GM23338 (cell line): ENCODE results near the gene CHRM1. TPM values are rescaled to one million over a fixed set of nuclear protein-coding genes. Genes with fewer than 3 reads are reported as not detected.

Source experiments
- ATAC-seq: fragments of 200-7000 bp; cut with Tn5 transposase; 3 replicates; pipeline ENCODE4 v1.9.1; 2020
- DNase-seq: peaks from one replicate; pipeline ENCODE4 v3.0.0-alpha.2; 2015; ENCODE audit warnings: low spot score
- H2AFZ ChIP-seq: fragments of 200-600 bp; sonication (generic); 2 replicates; pipeline ENCODE4 v1.8.0; 2016; ENCODE audit warnings: antibody characterized with exemption, mild to moderate bottlenecking, moderate library complexity
- H3F3A ChIP-seq: fragments of 200-600 bp; sonication (generic); replicated peaks from 2 replicates; pipeline ENCODE4 v1.8.0; 2017; ENCODE audit warnings: antibody characterized with exemption, mixed run types, low read depth
- H3K27ac ChIP-seq: fragments of 200-600 bp; sonication (generic); 2 replicates; pipeline ENCODE4 v1.6.1; 2016; ENCODE audit warnings: low read depth
- H3K27me3 ChIP-seq: fragments of 200-600 bp; sonication (generic); 2 replicates; pipeline ENCODE4 v1.8.0; 2016; ENCODE audit warnings: mild to moderate bottlenecking, mixed run types, moderate library complexity; ENCODE audit not compliant: insufficient read depth
- H3K36me3 ChIP-seq: fragments of 200-600 bp; sonication (generic); 2 replicates; pipeline ENCODE4 v1.8.0; 2016; ENCODE audit warnings: mild to moderate bottlenecking; ENCODE audit not compliant: insufficient read depth
- H3K4me1 ChIP-seq: fragments of 200-600 bp; sonication (generic); 2 replicates; pipeline ENCODE4 v1.8.0; 2016; ENCODE audit warnings: mild to moderate bottlenecking, moderate library complexity; ENCODE audit not compliant: insufficient read depth
- H3K4me2 ChIP-seq: fragments of 200-600 bp; sonication (generic); 2 replicates; pipeline ENCODE4 v1.7.1; 2017; ENCODE audit warnings: mixed run types
- H3K4me3 ChIP-seq: fragments of 200-600 bp; sonication (generic); 2 replicates; pipeline ENCODE4 v1.6.1; 2016; ENCODE audit warnings: mixed run types
- H3K79me2 ChIP-seq: fragments of 200-600 bp; sonication (generic); replicated peaks from 2 replicates; pipeline ENCODE4 v1.8.0; 2017; ENCODE audit warnings: mild to moderate bottlenecking; ENCODE audit not compliant: insufficient read depth
- H3K9me2 ChIP-seq: fragments of 200-600 bp; sonication (generic); 2 replicates; pipeline ENCODE4 v1.8.0; 2017; ENCODE audit not compliant: insufficient read depth
- H4K20me1 ChIP-seq: fragments of 200-600 bp; sonication (generic); replicated peaks from 2 replicates; pipeline ENCODE4 v1.8.0; 2017; ENCODE audit warnings: mild to moderate bottlenecking; ENCODE audit not compliant: insufficient read depth
- H3K27ac Mint-ChIP-seq: 2 replicates; pipeline ENCODE4 v1.8.0; 2020; ENCODE audit warnings: inconsistent platforms, mild to moderate bottlenecking, moderate library complexity, mixed read lengths
- H3K27me3 Mint-ChIP-seq: 3 replicates; pipeline ENCODE4 v1.8.0; 2022; ENCODE audit warnings: low read depth, mild to moderate bottlenecking, moderate library complexity, mixed read lengths, inconsistent platforms; ENCODE audit not compliant: insufficient read depth, poor library complexity
- H3K36me3 Mint-ChIP-seq: 3 replicates; pipeline ENCODE4 v1.8.0; 2021; ENCODE audit warnings: low read depth, mild to moderate bottlenecking, inconsistent platforms, moderate library complexity, mixed read lengths
- H3K4me1 Mint-ChIP-seq: 3 replicates; pipeline ENCODE4 v1.8.0; 2020; ENCODE audit warnings: mild to moderate bottlenecking, inconsistent platforms, mixed read lengths
- H3K4me3 Mint-ChIP-seq: 3 replicates; pipeline ENCODE4 v1.8.0; 2021; ENCODE audit warnings: moderate library complexity, mild to moderate bottlenecking, inconsistent platforms, mixed read lengths
- H3K9me3 Mint-ChIP-seq: 3 replicates; pipeline ENCODE4 v1.8.0; 2020; ENCODE audit warnings: moderate library complexity, mild to moderate bottlenecking, inconsistent platforms, mixed read lengths
- CREB1 ChIP-seq: fragments of 250-450 bp; sonication (Bioruptor Pico); IDR thresholded peaks from 2 replicates; pipeline ENCODE4 v1.5.0; 2020; ENCODE audit warnings: low read depth, mild to moderate bottlenecking, moderate library complexity
- EZH2phosphoT487 ChIP-seq: fragments of 200-600 bp; sonication (generic); IDR thresholded peaks from one replicate; pipeline ENCODE4 v1.8.1; 2018; ENCODE audit warnings: antibody characterized with exemption; ENCODE audit not compliant: unreplicated experiment
- NANOG ChIP-seq: IDR thresholded peaks from 2 replicates; pipeline ENCODE4 v1.6.1; 2016; ENCODE audit warnings: antibody characterized with exemption, borderline replicate concordance
- POLR2AphosphoS5 ChIP-seq: IDR thresholded peaks from 2 replicates; pipeline ENCODE4 v1.6.1; 2016; ENCODE audit warnings: antibody characterized with exemption, low read depth
- STAT1 ChIP-seq: IDR thresholded peaks from one replicate; pipeline ENCODE4 v1.6.1; 2016; ENCODE audit warnings: antibody characterized with exemption; ENCODE audit not compliant: unreplicated experiment
- ZNF114 ChIP-seq: fragments of 250-450 bp; sonication (Bioruptor Pico); IDR thresholded peaks from 2 replicates; pipeline ENCODE4 v1.5.0; 2020; ENCODE audit warnings: mild to moderate bottlenecking, moderate library complexity
- polyA plus RNA-seq: library from polyadenylated mRNA; unstranded; fragments of >200 nt; fragmentation: Nextera tagmentation; extraction: Ambion mirVana; gene quantifications from 2 replicates; pipeline ENCODE4 v1.2.1, GENCODE V29; 2016
- total RNA-seq: library from RNA; depleted of rRNA; stranded (reverse); fragments of >200 nt; shearing (Covaris generic); gene quantifications from 2 replicates; pipeline ENCODE4 v1.2.3, GENCODE V29; 2014
- TF ChIP-seq, protein P1 (sequence below): IDR thresholded peaks from 2 replicates; pipeline ENCODE4 v1.6.1; 2016; ENCODE audit warnings: antibody characterized with exemption
- TF ChIP-seq, protein P2 (sequence below), 2 experiments: fragments of 200-600 bp in 1 of 2; sonication (generic) in 1 of 2; conservative IDR thresholded peaks; 2 replicates each; pipeline versions ENCODE4 v1.5.1 to v1.6.1; 2016 to 2017; ENCODE audit warnings: antibody characterized with exemption in 2 of 2, low read depth in 2 of 2, mild to moderate bottlenecking in 2 of 2, moderate library complexity in 1 of 2
- TF ChIP-seq, protein P3 (sequence below): fragments of 250-450 bp; sonication (Bioruptor Pico); IDR thresholded peaks from 2 replicates; pipeline ENCODE4 v1.5.0; 2020; ENCODE audit warnings: mild to moderate bottlenecking, moderate library complexity

CHRM1 gene
- total and polyA plus RNA-seq, 2 experiments from 2014 or later: 0.14 to 0.44 TPM

DNA sequence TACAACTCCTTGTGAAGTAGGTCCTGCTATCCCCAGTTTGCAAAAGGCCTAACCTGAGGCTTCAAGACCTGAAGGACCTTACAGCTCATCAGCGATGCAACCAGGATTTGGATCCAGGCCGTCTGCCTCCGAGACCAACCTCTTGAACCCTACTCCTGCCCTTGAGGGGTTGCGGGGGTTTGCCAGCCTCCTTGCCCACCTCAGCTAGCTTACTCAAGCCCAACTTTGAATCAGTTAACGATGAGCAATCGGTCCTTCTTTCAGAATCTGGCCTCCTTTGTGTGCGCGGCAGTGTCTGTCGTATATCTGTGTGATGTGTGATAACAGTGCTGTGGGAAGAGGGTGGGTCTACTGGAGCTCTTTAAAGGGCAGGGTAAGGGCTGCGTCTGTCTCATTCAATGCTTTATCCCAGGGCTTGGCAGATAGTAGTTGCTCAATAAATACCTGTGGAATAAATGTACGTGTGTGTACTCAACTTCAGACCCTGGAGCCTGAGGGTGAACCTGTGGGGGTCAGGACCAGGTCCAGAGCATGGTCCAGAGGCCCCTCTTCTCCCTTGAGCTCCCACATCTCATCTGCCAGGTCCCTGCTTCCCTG lies 3.2 kb downstream of the CHRM1 start:
- Mint-ChIP-seq H3K4me1 (peaks cover 25% of the 10 kb centered on the region), H3K27ac (no peak overlapping the region), H3K36me3 (no peaks in the 10 kb centered on the region; the same call in 2 of the 3 replicates), H3K9me3 (no peaks in the 10 kb centered on the region; the same call in 2 of the 3 replicates), H3K27me3 (peaks cover 27% of the 10 kb centered on the region), H3K4me3 (no peak overlapping the region)
- Histone ChIP-seq H3K4me2 (no peak overlapping the region), H3K9me2 (no peaks in the 10 kb centered on the region), H3K79me2 (no peaks in the 10 kb centered on the region), H3K27me3 (peaks cover 28% of the 10 kb centered on the region), H3F3A (0 out of 2 replicates have a peak, but pooled peaks cover 10% of the 10 kb centered on the region), H3K27ac (no peak overlapping the region), H3K4me3 (no peak overlapping the region), H2AFZ (no peak overlapping the region), H3K4me1 (peaks cover 13% of the 10 kb centered on the region; the same call in 1 of the 2 replicates), H4K20me1 (no peaks in the 10 kb centered on the region), H3K36me3 (no peaks in the 10 kb centered on the region)
- TF ChIP-seq, protein P1, sequence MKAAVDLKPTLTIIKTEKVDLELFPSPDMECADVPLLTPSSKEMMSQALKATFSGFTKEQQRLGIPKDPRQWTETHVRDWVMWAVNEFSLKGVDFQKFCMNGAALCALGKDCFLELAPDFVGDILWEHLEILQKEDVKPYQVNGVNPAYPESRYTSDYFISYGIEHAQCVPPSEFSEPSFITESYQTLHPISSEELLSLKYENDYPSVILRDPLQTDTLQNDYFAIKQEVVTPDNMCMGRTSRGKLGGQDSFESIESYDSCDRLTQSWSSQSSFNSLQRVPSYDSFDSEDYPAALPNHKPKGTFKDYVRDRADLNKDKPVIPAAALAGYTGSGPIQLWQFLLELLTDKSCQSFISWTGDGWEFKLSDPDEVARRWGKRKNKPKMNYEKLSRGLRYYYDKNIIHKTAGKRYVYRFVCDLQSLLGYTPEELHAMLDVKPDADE: no peak
- no peak for TF ChIP-seq NANOG
- no peak for TF ChIP-seq STAT1
- TF ChIP-seq, protein P2, sequence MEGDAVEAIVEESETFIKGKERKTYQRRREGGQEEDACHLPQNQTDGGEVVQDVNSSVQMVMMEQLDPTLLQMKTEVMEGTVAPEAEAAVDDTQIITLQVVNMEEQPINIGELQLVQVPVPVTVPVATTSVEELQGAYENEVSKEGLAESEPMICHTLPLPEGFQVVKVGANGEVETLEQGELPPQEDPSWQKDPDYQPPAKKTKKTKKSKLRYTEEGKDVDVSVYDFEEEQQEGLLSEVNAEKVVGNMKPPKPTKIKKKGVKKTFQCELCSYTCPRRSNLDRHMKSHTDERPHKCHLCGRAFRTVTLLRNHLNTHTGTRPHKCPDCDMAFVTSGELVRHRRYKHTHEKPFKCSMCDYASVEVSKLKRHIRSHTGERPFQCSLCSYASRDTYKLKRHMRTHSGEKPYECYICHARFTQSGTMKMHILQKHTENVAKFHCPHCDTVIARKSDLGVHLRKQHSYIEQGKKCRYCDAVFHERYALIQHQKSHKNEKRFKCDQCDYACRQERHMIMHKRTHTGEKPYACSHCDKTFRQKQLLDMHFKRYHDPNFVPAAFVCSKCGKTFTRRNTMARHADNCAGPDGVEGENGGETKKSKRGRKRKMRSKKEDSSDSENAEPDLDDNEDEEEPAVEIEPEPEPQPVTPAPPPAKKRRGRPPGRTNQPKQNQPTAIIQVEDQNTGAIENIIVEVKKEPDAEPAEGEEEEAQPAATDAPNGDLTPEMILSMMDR (conservative IDR thresholded peaks at IDR 0.05; ENCODE audit: low read depth in 2 of 2): no peak
- DNase-seq (no peak), ATAC-seq (no peak)

DNA sequence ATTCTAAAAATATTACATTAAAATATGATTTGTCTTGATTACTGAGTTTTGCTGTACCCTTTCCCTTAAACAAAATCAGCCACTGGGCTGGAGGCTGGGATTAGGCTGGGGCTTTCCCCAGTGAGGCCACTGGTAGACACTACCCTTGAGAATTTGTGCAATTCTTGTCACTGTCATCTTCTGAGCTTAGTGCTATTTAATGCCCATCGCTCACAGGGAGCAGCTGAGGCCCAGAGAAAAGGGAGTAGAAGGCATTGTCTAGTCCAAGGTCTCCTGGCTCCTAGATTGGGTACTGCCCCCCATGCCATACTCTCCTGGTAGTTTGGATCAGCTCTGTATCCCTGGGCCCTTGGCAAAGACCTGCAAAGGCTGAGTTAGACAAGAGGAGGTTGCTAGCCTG lies 6.7 kb downstream of the CHRM1 start:
- Mint-ChIP-seq H3K27ac (no peak overlapping the region), H3K9me3 (no peaks in the 10 kb centered on the region; the same call in 2 of the 3 replicates), H3K4me3 (no peak overlapping the region), H3K4me1 (peaks cover 17% of the 10 kb centered on the region), H3K36me3 (no peaks in the 10 kb centered on the region), H3K27me3 (peaks cover 17% of the 10 kb centered on the region)
- Histone ChIP-seq H3K4me2 (no peak overlapping the region), H3K36me3 (no peaks in the 10 kb centered on the region), H3K27ac (no peak overlapping the region), H3K79me2 (no peaks in the 10 kb centered on the region), H4K20me1 (no peaks in the 10 kb centered on the region), H3K9me2 (no peaks in the 10 kb centered on the region), H3K4me1 (peaks cover 6% of the 10 kb centered on the region; the same call in 1 of the 2 replicates), H2AFZ (no peak overlapping the region), H3K4me3 (no peak overlapping the region), H3K27me3 (no peaks in the 10 kb centered on the region), H3F3A (0 out of 2 replicates have a peak, but pooled peaks cover 10% of the 10 kb centered on the region)
- DNase-seq: no peak
- no peak for ATAC-seq
- TF ChIP-seq ZNF114: no peak
- TF ChIP-seq, protein P3, sequence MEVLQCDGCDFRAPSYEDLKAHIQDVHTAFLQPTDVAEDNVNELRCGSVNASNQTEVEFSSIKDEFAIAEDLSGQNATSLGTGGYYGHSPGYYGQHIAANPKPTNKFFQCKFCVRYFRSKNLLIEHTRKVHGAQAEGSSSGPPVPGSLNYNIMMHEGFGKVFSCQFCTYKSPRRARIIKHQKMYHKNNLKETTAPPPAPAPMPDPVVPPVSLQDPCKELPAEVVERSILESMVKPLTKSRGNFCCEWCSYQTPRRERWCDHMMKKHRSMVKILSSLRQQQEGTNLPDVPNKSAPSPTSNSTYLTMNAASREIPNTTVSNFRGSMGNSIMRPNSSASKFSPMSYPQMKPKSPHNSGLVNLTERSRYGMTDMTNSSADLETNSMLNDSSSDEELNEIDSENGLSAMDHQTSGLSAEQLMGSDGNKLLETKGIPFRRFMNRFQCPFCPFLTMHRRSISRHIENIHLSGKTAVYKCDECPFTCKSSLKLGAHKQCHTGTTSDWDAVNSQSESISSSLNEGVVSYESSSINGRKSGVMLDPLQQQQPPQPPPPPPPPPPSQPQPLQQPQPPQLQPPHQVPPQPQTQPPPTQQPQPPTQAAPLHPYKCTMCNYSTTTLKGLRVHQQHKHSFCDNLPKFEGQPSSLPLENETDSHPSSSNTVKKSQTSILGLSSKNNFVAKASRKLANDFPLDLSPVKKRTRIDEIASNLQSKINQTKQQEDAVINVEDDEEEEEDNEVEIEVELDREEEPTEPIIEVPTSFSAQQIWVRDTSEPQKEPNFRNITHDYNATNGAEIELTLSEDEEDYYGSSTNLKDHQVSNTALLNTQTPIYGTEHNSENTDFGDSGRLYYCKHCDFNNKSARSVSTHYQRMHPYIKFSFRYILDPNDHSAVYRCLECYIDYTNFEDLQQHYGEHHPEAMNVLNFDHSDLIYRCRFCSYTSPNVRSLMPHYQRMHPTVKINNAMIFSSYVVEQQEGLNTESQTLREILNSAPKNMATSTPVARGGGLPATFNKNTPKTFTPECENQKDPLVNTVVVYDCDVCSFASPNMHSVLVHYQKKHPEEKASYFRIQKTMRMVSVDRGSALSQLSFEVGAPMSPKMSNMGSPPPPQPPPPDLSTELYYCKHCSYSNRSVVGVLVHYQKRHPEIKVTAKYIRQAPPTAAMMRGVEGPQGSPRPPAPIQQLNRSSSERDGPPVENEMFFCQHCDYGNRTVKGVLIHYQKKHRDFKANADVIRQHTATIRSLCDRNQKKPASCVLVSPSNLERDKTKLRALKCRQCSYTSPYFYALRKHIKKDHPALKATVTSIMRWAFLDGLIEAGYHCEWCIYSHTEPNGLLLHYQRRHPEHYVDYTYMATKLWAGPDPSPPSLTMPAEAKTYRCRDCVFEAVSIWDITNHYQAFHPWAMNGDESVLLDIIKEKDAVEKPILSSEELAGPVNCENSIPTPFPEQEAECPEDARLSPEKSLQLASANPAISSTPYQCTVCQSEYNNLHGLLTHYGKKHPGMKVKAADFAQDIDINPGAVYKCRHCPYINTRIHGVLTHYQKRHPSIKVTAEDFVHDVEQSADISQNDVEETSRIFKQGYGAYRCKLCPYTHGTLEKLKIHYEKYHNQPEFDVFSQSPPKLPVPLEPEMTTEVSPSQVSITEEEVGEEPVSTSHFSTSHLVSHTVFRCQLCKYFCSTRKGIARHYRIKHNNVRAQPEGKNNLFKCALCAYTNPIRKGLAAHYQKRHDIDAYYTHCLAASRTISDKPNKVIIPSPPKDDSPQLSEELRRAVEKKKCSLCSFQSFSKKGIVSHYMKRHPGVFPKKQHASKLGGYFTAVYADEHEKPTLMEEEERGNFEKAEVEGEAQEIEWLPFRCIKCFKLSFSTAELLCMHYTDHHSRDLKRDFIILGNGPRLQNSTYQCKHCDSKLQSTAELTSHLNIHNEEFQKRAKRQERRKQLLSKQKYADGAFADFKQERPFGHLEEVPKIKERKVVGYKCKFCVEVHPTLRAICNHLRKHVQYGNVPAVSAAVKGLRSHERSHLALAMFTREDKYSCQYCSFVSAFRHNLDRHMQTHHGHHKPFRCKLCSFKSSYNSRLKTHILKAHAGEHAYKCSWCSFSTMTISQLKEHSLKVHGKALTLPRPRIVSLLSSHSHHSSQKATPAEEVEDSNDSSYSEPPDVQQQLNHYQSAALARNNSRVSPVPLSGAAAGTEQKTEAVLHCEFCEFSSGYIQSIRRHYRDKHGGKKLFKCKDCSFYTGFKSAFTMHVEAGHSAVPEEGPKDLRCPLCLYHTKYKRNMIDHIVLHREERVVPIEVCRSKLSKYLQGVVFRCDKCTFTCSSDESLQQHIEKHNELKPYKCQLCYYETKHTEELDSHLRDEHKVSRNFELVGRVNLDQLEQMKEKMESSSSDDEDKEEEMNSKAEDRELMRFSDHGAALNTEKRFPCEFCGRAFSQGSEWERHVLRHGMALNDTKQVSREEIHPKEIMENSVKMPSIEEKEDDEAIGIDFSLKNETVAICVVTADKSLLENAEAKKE (CRISPR knock-in tag): no peak
- no peak for TF ChIP-seq POLR2AphosphoS5
- TF ChIP-seq STAT1: no peak
- TF ChIP-seq, protein P2 (conservative IDR thresholded peaks at IDR 0.05; ENCODE audit: low read depth in 2 of 2): no peak
- TF ChIP-seq EZH2phosphoT487: no peak
- no peak for TF ChIP-seq CREB1 (CRISPR knock-in tag)
- TF ChIP-seq NANOG: no peak
